Common myeloid progenitor, CD34-positive (primary cell): ENCODE data around the gene CRLF1.

Experiments used
- CTCF ChIA-PET: fragments of 350-600 bp; sonication (Branson Sonifier 250); formaldehyde crosslinking; loops from one replicate; lab custom pipeline; 2021; ENCODE audit warnings: antibody characterized with exemption; lab: Charles Lee
- POLR2A ChIA-PET: fragments of 350-600 bp; sonication (Branson Sonifier 250); formaldehyde crosslinking; loops from one replicate; lab custom pipeline; 2021; ENCODE audit warnings: antibody characterized with exemption; lab: Charles Lee
- DNase-seq, 3 donors: peaks; one replicate each; pipeline versions ENCODE4 v3.0.0 to v3.0.0-alpha.2; 2013
- H3K27ac ChIP-seq, 2 experiments: 1 replicate in 1 of 2; 2 replicates in 1 of 2; pipeline ENCODE4 v1.7.0; 2013; ENCODE audit warnings: inconsistent platforms in 2 of 2, low read length in 2 of 2, mild to moderate bottlenecking in 2 of 2, low read depth in 1 of 2, moderate library complexity in 1 of 2; ENCODE audit not compliant: severe bottlenecking in 2 of 2, insufficient read depth in 1 of 2, poor library complexity in 1 of 2
- H3K27me3 ChIP-seq, 5 experiments: replicated peaks in 2 of 5; 1 replicate in 3 of 5; 2 replicates in 2 of 5; pipeline versions ENCODE4 v1.6.1 to v1.7.0; 2013; ENCODE audit warnings: low read length in 4 of 5, mild to moderate bottlenecking in 2 of 5, moderate library complexity in 2 of 5, inconsistent platforms in 1 of 5; ENCODE audit not compliant: insufficient read depth in 5 of 5, control insufficient read depth in 4 of 5
- H3K36me3 ChIP-seq, 4 experiments: 1 replicate in 2 of 4; 2 replicates in 2 of 4; pipeline versions ENCODE4 v1.6.1 to v1.7.0; 2013; ENCODE audit warnings: low read length in 3 of 4, control low read depth in 1 of 4, mild to moderate bottlenecking in 1 of 4; ENCODE audit not compliant: control insufficient read depth in 4 of 4, insufficient read depth in 4 of 4
- H3K4me1 ChIP-seq, 4 experiments: 1 replicate in 3 of 4; 2 replicates in 1 of 4; pipeline versions ENCODE4 v1.6.1 to v1.7.1; 2013; ENCODE audit warnings: low read length in 3 of 4, mild to moderate bottlenecking in 3 of 4, control low read depth in 1 of 4, inconsistent platforms in 1 of 4, moderate library complexity in 1 of 4; ENCODE audit not compliant: control insufficient read depth in 4 of 4, insufficient read depth in 4 of 4; ENCODE audit errors: control extremely low read depth in 1 of 4
- H3K4me3 ChIP-seq, 7 experiments: 1 replicate in 4 of 7; 2 replicates in 3 of 7; pipeline versions ENCODE4 v1.5.1 to v1.7.0; 2013; ENCODE audit warnings: mild to moderate bottlenecking in 7 of 7, low read length in 6 of 7, moderate library complexity in 6 of 7, inconsistent platforms in 2 of 7, low read depth in 2 of 7, control low read depth in 1 of 7; ENCODE audit not compliant: insufficient read depth in 4 of 7, control insufficient read depth in 1 of 7; ENCODE audit errors: extremely low read depth in 1 of 7
- H3K9me3 ChIP-seq, 5 experiments: 1 replicate in 4 of 5; 2 replicates in 1 of 5; pipeline versions ENCODE4 v1.6.1 to v1.7.1; 2013; ENCODE audit warnings: low read length in 4 of 5, mild to moderate bottlenecking in 2 of 5, inconsistent platforms in 1 of 5, low read depth in 1 of 5, moderate library complexity in 1 of 5; ENCODE audit not compliant: control insufficient read depth in 4 of 5, insufficient read depth in 2 of 5; ENCODE audit errors: control extremely low read depth in 1 of 5
- WGBS: methylation state at CpG from one replicate; pipeline ENCODE4 v1.1.5; 2013; ENCODE audit not compliant: insufficient coverage; 5-methylcytosine and 5-hydroxymethylcytosine counted together

Gene CRLF1

DNA sequence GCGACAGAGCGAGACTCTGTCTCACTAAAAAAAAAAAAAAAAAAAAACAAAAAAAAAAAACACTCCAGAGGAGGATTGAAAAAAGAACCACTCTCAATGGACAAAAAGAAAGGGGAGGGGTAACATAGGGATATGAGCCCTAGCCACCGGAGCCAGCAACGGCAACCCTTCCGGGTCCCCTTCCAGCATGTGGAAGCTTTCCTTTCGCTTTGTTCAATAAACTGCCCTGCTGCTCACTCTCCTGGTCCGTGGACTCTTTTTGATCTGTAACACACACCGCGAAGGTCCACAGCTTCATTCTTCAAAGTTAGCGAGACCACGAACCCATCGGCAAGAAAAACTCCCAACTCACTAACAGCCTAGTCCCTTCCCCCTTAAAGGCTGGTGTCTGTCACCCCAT, 19.0 kb downstream of the CRLF1 start:
- peaks cover 5 to 42% (median 28%) of the 10 kb centered on the region in 4 experiments for H3K4me1 ChIP-seq
- DNase-seq, result peak in 1 of 3 donors; percentile 29
- H3K36me3 ChIP-seq, result peaks cover 0 to 14% (median 7%) of the 10 kb centered on the region in 4 experiments
- no peaks in the 10 kb centered on the region for H3K9me3 ChIP-seq
- H3K4me3 ChIP-seq, result peak overlapping the region in 2 of 7 experiments; percentile 78 to 79
- 90% methylated on average over 10 of the region's 12 CpGs for WGBS
- H3K27ac ChIP-seq, result no peak overlapping the region
- no peaks in the 10 kb centered on the region for H3K27me3 ChIP-seq
- ChIA-PET POLR2A (interaction anchor here (2.6 kb wide), 1 partner anchor 16 kb away, joined by 15 read pairs; the partner anchor contains the start of gene UBA52), CTCF (interaction anchor here (0.5 to 4.5 kb wide), 11 partner anchors 9 to 260 kb away, joined by 3 to 43 read pairs (median 4); partner anchors contain the start of genes ELL, TMEM59L and UBA52)

DNA sequence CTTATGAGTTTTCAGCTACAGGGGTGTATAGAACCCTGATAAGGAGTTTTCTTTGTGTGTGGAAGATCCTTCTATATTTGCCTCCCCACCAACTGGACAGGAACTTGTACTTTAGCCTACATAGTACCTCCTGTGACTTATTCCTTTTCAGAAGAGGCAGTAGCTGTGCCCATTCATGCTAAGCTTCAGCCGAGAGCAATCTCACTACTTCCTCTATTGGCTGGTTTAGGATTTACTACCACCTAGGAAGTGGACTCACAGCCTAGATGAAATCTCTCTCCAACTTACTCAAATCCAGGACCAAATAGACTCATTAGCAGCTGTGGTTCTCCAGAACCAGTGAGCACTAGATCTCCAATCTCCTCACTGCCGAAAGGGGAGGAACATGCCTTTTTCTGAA, 20.3 kb downstream of the CRLF1 start:
- WGBS, result 17% methylated on average over 1 of the region's 2 CpGs
- DNase-seq, result peak in 1 of 3 donors; percentile 38
- CTCF ChIA-PET, result interaction anchor here (1.2 to 1.8 kb wide), 5 partner anchors 10 to 94 kb away, joined by 3 to 6 read pairs (median 3); no protein-coding TSS in a partner anchor

DNA sequence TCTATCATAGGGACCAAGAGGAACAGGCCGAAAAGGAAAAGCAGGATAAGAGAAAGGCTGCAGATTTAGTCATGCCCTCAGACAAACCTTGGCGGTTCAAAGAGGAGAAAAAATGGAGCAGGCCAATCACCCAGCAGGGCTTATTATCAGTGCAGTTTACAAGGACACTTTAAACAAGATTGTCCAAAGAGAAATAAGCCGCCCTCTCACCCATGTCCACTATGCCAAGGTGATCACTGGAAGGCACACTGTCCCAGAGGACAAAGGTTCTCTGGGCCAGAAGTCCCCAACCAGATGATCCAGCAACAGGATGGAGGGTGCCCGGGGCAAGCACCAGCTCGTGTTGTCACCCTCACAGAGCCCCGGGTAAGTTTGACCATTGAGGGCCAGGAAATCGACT, 26.3 kb downstream of the CRLF1 start:
- no peak overlapping the region for H3K27ac ChIP-seq
- WGBS, result 91% methylated on average over 7 of the region's 7 CpGs
- H3K4me3 ChIP-seq, result no peak overlapping the region
- CTCF ChIA-PET, result interaction anchor here (0.6 to 3.0 kb wide), 4 partner anchors 8 to 214 kb away, joined by 3 to 10 read pairs (median 4); partner anchors contain the start of gene UBA52
- H3K9me3 ChIP-seq, result no peaks in the 10 kb centered on the region
- no peaks in the 10 kb centered on the region for H3K27me3 ChIP-seq
- POLR2A ChIA-PET, result interaction anchor here (0.6 kb wide), 1 partner anchor 211 kb away, joined by 3 read pairs; the partner anchor contains the start of gene COMP
- peaks cover 2 to 19% (median 14%) of the 10 kb centered on the region in 4 experiments for H3K36me3 ChIP-seq
- H3K4me1 ChIP-seq, result peaks cover 0 to 2% (median 0%) of the 10 kb centered on the region in 4 experiments
- no peak for DNase-seq

More for the DNA sequence above, 20.3 kb downstream of the CRLF1 start:
- Histone ChIP-seq H3K4me1 (peaks cover 5 to 42% (median 28%) of the 10 kb centered on the region in 4 experiments), H3K27ac (no peak overlapping the region), H3K4me3 (no peak overlapping the region), H3K9me3 (no peaks in the 10 kb centered on the region), H3K27me3 (no peaks in the 10 kb centered on the region), H3K36me3 (peaks cover 0 to 9% (median 5%) of the 10 kb centered on the region in 4 experiments)
- POLR2A ChIA-PET, result no interaction called here

DNA sequence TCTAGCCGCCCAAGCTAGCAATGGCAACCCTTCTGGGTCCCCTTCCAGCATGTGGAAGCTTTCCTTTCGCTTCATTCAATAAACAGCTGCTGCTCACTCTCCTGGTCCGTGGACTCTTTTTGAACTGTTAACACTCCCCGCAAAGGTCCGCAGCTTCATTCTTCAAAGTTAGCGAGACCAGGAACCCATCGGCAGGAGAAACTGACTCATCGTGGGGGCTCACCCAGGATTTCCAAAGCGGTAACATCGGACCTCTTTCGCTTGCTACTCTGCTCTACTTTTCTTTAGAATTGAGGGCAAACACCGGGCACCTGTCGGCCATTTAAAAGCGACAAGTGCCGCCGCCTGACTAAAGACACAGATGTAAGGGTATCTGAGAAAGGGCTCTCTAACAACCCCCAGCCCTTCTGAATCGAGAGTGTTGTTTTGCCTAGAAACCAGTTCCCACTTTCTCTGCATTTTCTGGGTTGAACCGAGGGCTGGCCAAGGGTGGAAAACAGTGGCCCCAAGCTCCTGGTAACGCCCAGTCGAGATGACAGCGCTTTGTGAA, 29.2 kb downstream of the CRLF1 start:
- H3K27ac ChIP-seq, result no peak overlapping the region
- H3K27me3 ChIP-seq, result no peaks in the 10 kb centered on the region
- ChIA-PET POLR2A (interaction anchor here (0.9 to 1.0 kb wide), 2 partner anchors 11 to 12 kb away, joined by 3 read pairs; partner anchors contain the start of gene REX1BD), CTCF (interaction anchor here (1.1 to 2.0 kb wide), 4 partner anchors 9 to 115 kb away, joined by 3 to 10 read pairs (median 4); partner anchors contain the start of gene REX1BD)
- no peaks in the 10 kb centered on the region for H3K9me3 ChIP-seq
- no peak for DNase-seq
- 96% methylated on average over 20 of the region's 21 CpGs for WGBS
- H3K4me1 ChIP-seq, result peaks cover 6 to 14% (median 12%) of the 10 kb centered on the region in 4 experiments
- H3K36me3 ChIP-seq, result peaks cover 13 to 39% (median 30%) of the 10 kb centered on the region in 4 experiments
- H3K4me3 ChIP-seq, result no peak overlapping the region

DNA sequence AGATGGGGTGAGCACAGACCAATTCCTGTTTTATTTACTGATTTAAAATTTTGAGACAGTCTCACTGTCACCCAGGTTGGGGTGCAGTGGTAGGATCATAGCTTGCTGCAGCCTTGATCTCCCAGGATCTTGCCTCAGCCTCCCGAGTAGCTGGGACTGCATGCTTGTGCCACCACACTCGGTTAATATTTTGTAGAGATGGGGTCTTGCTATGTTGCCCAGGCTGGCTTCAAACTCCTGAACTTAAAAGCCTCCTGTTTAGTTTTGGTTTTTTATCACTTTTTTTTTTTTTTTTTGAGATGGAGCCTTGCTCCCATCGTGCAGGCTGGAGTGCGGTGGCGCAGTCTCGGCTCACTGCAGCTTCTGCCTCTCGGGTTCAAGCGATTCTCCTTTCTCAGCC, 30.2 kb downstream of the CRLF1 start:
- no peak for DNase-seq
- WGBS, result 95% methylated on average over 7 of the region's 8 CpGs
- H3K27me3 ChIP-seq, result no peaks in the 10 kb centered on the region
- CTCF ChIA-PET, result interaction anchor here (0.6 to 2.0 kb wide), 4 partner anchors 10 to 100 kb away, joined by 3 to 10 read pairs (median 4); partner anchors contain the start of gene REX1BD
- H3K4me1 ChIP-seq, result peaks cover 7 to 16% (median 15%) of the 10 kb centered on the region in 4 experiments
- H3K9me3 ChIP-seq, result no peaks in the 10 kb centered on the region
- H3K4me3 ChIP-seq, result no peak overlapping the region
- no peak overlapping the region for H3K27ac ChIP-seq
- POLR2A ChIA-PET, result interaction anchor here (0.7 kb wide), 1 partner anchor 16 kb away, joined by 4 read pairs; no protein-coding TSS in a partner anchor
- H3K36me3 ChIP-seq, result peaks cover 13 to 39% (median 30%) of the 10 kb centered on the region in 4 experiments

DNA sequence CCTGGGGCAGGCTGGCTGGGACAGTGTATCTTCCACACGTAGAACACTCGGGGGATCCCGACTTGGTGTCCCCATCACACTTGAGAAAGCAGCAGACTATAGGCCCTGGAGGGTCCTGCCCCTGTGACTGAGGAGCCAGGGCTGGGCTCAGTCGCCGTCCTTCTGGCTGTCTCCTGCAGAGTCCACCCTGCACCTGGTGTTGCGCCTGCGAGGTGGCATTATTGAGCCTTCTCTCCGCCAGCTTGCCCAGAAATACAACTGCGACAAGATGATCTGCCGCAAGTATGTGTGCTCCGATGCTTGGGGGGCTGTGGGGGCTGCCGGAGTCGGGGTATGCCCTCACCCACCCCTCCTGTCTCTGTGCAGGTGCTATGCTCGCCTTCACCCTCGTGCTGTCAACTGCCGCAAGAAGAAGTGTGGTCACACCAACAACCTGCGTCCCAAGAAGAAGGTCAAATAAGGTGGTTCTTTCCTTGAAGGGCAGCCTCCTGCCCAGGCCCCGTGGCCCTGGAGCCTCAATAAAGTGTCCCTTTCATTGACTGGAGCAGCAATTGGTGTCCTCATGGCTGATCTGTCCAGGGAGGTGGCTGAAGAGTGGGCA, 31.8 kb downstream of the CRLF1 start:
- ChIA-PET POLR2A (no interaction called here), CTCF (interaction anchor here (6.3 kb wide), 1 partner anchor 15 kb away, joined by 43 read pairs; the partner anchor contains the start of gene REX1BD)
- Histone ChIP-seq H3K27ac (no peak overlapping the region), H3K4me1 (peaks cover 7 to 22% (median 20%) of the 10 kb centered on the region in 4 experiments), H3K9me3 (no peaks in the 10 kb centered on the region), H3K27me3 (no peaks in the 10 kb centered on the region), H3K4me3 (no peak overlapping the region), H3K36me3 (peaks cover 13 to 43% (median 30%) of the 10 kb centered on the region in 4 experiments)
- DNase-seq, result no peak
- 98% methylated on average over 18 of the region's 18 CpGs for WGBS
